ENCODE data around the gene DIRAS1.
"Not testable (repeated sequence)": the region's sequence is repeated elsewhere in the genome, so short reads cannot be mapped to it uniquely, and the experiment has no call there.

Gene DIRAS1

GRCh38 chr19:2711172-2711874 is 9.8 kb downstream of the DIRAS1 start:
- no peak for DNase-seq (ENCODE audit: low spot score)

- DNase-seq (ENCODE audit: low spot score) = no peak
Measured at GRCh38 chr19:2706251-2706650, 14.9 kb downstream of the DIRAS1 start.

- no peak for DNase-seq (ENCODE audit: low spot score)
Measured at GRCh38 chr19:2703691-2704216, 17.4 kb downstream of the DIRAS1 start.

- DNase-seq (ENCODE audit: low spot score) = no peak
Measured at GRCh38 chr19:2703077-2703437, 18.1 kb downstream of the DIRAS1 start.

GRCh38 chr19:2702170-2703076 is 18.7 kb downstream of the DIRAS1 start, which contains the start of gene GNG7:
TSS of gene GNG7 (minus strand) at chr19:2702694. CDS start at chr19:2520688, 182,006 bp downstream.
- DNase-seq (ENCODE audit: low spot score) = peak; percentile 94

GRCh38 chr19:2701361-2702169 is 19.6 kb downstream of the DIRAS1 start:
- DNase-seq (ENCODE audit: low spot score) = no peak

GRCh38 chr19:2700660-2701360 is 20.4 kb downstream of the DIRAS1 start:
- peak; percentile 34 for DNase-seq (ENCODE audit: low spot score)

- no peak for DNase-seq (ENCODE audit: low spot score)
Measured at GRCh38 chr19:2699413-2700140, 21.6 kb downstream of the DIRAS1 start.

GRCh38 chr19:2694196-2694595 is 27.0 kb downstream of the DIRAS1 start:
- DNase-seq (ENCODE audit: low spot score) = peak; percentile 70

- no peak for DNase-seq (ENCODE audit: low spot score)
Measured at GRCh38 chr19:2693492-2694160, 27.5 kb downstream of the DIRAS1 start.

GRCh38 chr19:2691951-2692350 is 29.2 kb downstream of the DIRAS1 start:
- DNase-seq (ENCODE audit: low spot score) = peak; percentile 95

GRCh38 chr19:2690856-2691255 is 30.3 kb downstream of the DIRAS1 start:
- no peak for DNase-seq (ENCODE audit: low spot score)

- DNase-seq (ENCODE audit: low spot score) = no peak
Measured at GRCh38 chr19:2686360-2686759, 34.8 kb downstream of the DIRAS1 start.

- DNase-seq (ENCODE audit: low spot score) = no peak
Measured at GRCh38 chr19:2685204-2685704, 35.9 kb downstream of the DIRAS1 start.

GRCh38 chr19:2683430-2684003 is 37.7 kb downstream of the DIRAS1 start:
- no peak for DNase-seq (ENCODE audit: low spot score)

GRCh38 chr19:2680808-2681207 is 40.4 kb downstream of the DIRAS1 start:
- DNase-seq (ENCODE audit: low spot score) = no peak

- DNase-seq (ENCODE audit: low spot score) = no peak
Measured at GRCh38 chr19:2679439-2679838, 41.7 kb downstream of the DIRAS1 start.

GRCh38 chr19:2678948-2679347 is 42.2 kb downstream of the DIRAS1 start:
- DNase-seq (ENCODE audit: low spot score) = not testable (repeated sequence)

GRCh38 chr19:2678044-2678671 is 43.0 kb downstream of the DIRAS1 start:
- no peak for DNase-seq (ENCODE audit: low spot score)

All from globus pallidus (tissue), 1 donor.